A549 treated with ZK216348 at 1 μM for 4 hours (cell line): Measurements from ENCODE around the gene ALDH6A1. TPM values are rescaled to one million over a fixed set of nuclear protein-coding genes. Genes with fewer than 3 reads are reported as not detected.

Source experiments
- total RNA-seq: library from RNA; stranded (reverse); fragments of 200-300 nt; extraction: Qiagen RNA extraction; gene quantifications from 5 replicates; pipeline ENCODE4 v1.2.3, GENCODE V29; 2022; ENCODE audit warnings: low read depth

Gene ALDH6A1
- 1.6 to 2.4 TPM (median 2.1 TPM) in 5 replicates for total RNA-seq

DNA sequence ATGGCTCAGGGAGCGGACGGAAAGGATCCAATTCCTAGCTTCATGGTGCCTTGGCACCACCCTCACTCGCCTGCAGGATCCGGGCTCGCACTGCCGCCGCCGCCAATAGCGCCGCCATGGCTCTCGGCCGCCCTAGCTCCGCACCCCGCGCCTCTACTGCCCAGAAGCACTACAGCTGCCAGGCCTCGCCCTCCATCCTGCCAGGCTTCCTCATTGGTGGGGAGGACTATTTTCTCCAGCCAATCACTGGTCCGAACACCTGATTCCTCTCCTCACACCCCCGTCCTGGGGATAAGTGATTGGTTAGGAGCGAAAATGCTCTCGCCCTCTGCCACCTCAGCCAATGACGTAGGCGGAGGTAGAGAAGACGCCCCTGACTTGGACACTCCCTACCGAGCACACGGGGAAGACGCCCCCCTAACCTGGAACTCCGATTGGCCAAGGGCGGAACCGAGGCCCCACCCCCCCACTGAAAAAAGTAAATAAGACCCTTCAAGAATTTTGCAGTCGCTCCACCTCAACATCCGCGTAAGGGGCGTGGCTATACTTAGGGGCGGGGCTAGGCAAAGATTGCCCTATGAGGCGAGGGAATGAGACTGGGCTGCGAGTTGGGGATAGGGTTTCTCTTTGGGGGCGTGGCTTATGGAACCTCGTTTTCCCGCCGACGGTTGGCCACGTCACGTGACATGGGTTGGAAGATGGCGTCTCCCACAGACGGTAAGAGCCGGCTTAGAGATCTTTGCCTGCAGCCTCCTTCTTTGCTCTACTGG is at the start of gene ALDH6A1, which contains the start of gene LIN52:
Gene ALDH6A1 (minus strand): TSS at position 177 of the 770 bp plus-strand sequence. CDS start 59 bp downstream, at position 118.
Gene LIN52 (plus strand): TSS at position 680 of the 770 bp plus-strand sequence. CDS start 19 bp downstream, at position 699.

DNA sequence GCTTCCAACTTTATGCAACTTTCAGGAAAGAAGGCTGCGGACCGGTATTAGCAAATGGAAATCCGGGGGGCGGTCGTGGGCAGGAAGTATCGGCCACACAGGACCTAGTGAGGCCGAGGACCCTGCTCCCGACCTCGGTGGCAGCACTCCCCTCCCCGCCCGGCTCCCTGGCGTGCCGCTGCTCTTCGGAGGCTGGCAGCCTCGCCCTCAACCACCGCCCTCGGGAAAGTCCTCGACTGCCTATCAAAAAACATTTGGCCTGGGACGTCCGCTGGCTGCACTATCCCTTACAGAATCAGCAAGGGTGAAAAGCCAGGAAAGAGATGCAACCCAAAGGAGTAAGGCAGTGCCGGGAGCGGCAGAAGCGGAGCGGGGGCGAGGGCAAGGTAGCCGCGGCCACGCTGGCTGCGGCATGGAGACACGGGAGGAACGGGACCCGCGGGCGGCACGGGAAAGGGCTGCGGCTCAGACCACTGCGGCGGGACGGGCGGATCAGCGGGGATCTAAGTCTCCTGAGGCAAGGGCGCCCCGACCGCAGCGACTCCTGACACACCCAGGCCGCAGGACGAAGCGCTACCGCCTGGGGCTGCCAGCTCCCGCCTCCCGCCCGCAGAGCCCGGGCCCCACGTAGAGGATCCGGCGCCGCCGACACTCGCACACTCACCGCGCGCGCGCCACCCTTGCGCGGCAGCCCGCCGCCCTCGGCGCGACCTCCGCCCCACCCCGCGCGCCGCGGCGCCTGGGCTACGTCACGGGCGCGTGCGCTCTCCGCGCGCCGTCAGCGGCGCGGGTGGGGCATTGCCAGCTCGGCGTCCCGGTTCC is 65.5 kb downstream of the ALDH6A1 start, which contains the start of the genes BBOF1 and ENTPD5:
Gene BBOF1 (plus strand): TSS at position 764 of the 822 bp plus-strand sequence. CDS start 130 bp downstream, outside the sequence.
Gene ENTPD5 (minus strand): TSS at position 703 of the 822 bp plus-strand sequence. CDS start 31,186 bp downstream, outside the sequence.

Other genes starting within 250 kb of the ALDH6A1 start
- gene PTGR2, start 232.6 kb downstream of the ALDH6A1 start, total RNA-seq, result 8.0 to 12.6 TPM (median 8.7 TPM) in 5 replicates
- 42.3 to 57.3 TPM (median 44.2 TPM) in 5 replicates for gene ZNF410, start 197.6 kb downstream of the ALDH6A1 start, total RNA-seq
- gene FAM161B, start 134.4 kb downstream of the ALDH6A1 start, total RNA-seq, result 1.3 to 2.4 TPM (median 1.9 TPM) in 5 replicates
- gene COQ6, start 134.2 kb downstream of the ALDH6A1 start, total RNA-seq, result 20.7 to 32.4 TPM (median 26.5 TPM) in 5 replicates
- gene ENTPD5, start 65.2 kb downstream of the ALDH6A1 start, total RNA-seq, result 5.9 to 7.6 TPM (median 6.5 TPM) in 5 replicates
- 3.5 to 8.7 TPM (median 4.0 TPM) in 5 replicates for gene BBOF1, start 65.1 kb downstream of the ALDH6A1 start, total RNA-seq
- 3.0 to 5.7 TPM (median 4.8 TPM) in 5 replicates for gene LIN52, start 503 bp upstream of the ALDH6A1 start, total RNA-seq
- gene VSX2, start 155.0 kb upstream of the ALDH6A1 start, total RNA-seq, result not detected in 5 replicates
- 23.6 to 39.5 TPM (median 33.9 TPM) in 5 replicates for gene ABCD4, start 218.5 kb upstream of the ALDH6A1 start, total RNA-seq